Amniotic epithelial cell (primary cell): ENCODE results near the gene NLK.
"Not testable (repeated sequence)": the region's sequence is repeated elsewhere in the genome, so short reads cannot be mapped to it uniquely, and the experiment has no call there.

Source experiments
- DNase-seq: peaks from one replicate; pipeline ENCODE4 v3.0.0-alpha.2; 2010; ENCODE audit warnings: low read depth

The NLK gene

GRCh38 chr17:28072936-28073533, 30.6 kb downstream of the NLK start:
- no peak for DNase-seq

- no peak for DNase-seq
Observed at GRCh38 chr17:28074010-28074409, 31.5 kb downstream of the NLK start.

GRCh38 chr17:28076144-28076543, 33.7 kb downstream of the NLK start:
- DNase-seq, result no peak

- not testable (repeated sequence) for DNase-seq
Observed at GRCh38 chr17:28077140-28077539, 34.7 kb downstream of the NLK start.

- peak; percentile 42 for DNase-seq
Observed at GRCh38 chr17:28078341-28079229, 36.1 kb downstream of the NLK start.

- no peak for DNase-seq
Observed at GRCh38 chr17:28081467-28081866, 39.0 kb downstream of the NLK start.

GRCh38 chr17:28085766-28086165, 43.3 kb downstream of the NLK start:
- DNase-seq, result no peak

- DNase-seq, result peak; percentile 9
Observed at GRCh38 chr17:28086519-28086918, 44.0 kb downstream of the NLK start.

- no peak for DNase-seq
Observed at GRCh38 chr17:28087743-28088142, 45.3 kb downstream of the NLK start.

- DNase-seq, result no peak
Observed at GRCh38 chr17:28090551-28090950, 48.1 kb downstream of the NLK start.

- no peak for DNase-seq
Observed at GRCh38 chr17:28092088-28092487, 49.6 kb downstream of the NLK start.

GRCh38 chr17:28093999-28094716, 51.7 kb downstream of the NLK start:
- no peak for DNase-seq

GRCh38 chr17:28096756-28097155, 54.3 kb downstream of the NLK start:
- DNase-seq, result no peak

GRCh38 chr17:28097254-28097653, 54.8 kb downstream of the NLK start:
- no peak for DNase-seq

- no peak for DNase-seq
Observed at GRCh38 chr17:28097901-28098300, 55.4 kb downstream of the NLK start.

GRCh38 chr17:28098591-28098990, 56.1 kb downstream of the NLK start:
- DNase-seq, result not testable (repeated sequence)

GRCh38 chr17:28100251-28100650, 57.8 kb downstream of the NLK start:
- DNase-seq, result no peak

GRCh38 chr17:28100936-28101335, 58.5 kb downstream of the NLK start:
- DNase-seq, result no peak

- no peak for DNase-seq
Observed at GRCh38 chr17:28101919-28102318, 59.4 kb downstream of the NLK start.

GRCh38 chr17:28105501-28105900, 63.0 kb downstream of the NLK start:
- peak; percentile 15 for DNase-seq

- no peak for DNase-seq
Observed at GRCh38 chr17:28110184-28110583, 67.7 kb downstream of the NLK start.

- DNase-seq, result no peak
Observed at GRCh38 chr17:28112181-28112580, 69.7 kb downstream of the NLK start.

GRCh38 chr17:28112606-28113005, 70.1 kb downstream of the NLK start:
- no peak for DNase-seq
